ENCODE measurements around the gene ECD.
A peak's percentile ranks its signal among the peaks of the same experiment; 100 is the strongest.

ECD gene

GRCh38 chr10:73099141-73099540, 68.7 kb downstream of the ECD start:
- no peak overlapping the region for H3K4me3 ChIP-seq (ENCODE audit: low read depth, low read length)
- DNase-seq (ENCODE audit: low read depth): no peak
- TF ChIP-seq, protein P1, sequence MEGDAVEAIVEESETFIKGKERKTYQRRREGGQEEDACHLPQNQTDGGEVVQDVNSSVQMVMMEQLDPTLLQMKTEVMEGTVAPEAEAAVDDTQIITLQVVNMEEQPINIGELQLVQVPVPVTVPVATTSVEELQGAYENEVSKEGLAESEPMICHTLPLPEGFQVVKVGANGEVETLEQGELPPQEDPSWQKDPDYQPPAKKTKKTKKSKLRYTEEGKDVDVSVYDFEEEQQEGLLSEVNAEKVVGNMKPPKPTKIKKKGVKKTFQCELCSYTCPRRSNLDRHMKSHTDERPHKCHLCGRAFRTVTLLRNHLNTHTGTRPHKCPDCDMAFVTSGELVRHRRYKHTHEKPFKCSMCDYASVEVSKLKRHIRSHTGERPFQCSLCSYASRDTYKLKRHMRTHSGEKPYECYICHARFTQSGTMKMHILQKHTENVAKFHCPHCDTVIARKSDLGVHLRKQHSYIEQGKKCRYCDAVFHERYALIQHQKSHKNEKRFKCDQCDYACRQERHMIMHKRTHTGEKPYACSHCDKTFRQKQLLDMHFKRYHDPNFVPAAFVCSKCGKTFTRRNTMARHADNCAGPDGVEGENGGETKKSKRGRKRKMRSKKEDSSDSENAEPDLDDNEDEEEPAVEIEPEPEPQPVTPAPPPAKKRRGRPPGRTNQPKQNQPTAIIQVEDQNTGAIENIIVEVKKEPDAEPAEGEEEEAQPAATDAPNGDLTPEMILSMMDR (conservative IDR thresholded peaks at IDR 0.05; ENCODE audit: low read depth, low read length): no peak

GRCh38 chr10:73097305-73097670, 70.5 kb downstream of the ECD start:
- H3K4me3 ChIP-seq (ENCODE audit: low read depth, low read length): peak overlapping the region; percentile 69
- DNase-seq (ENCODE audit: low read depth): no peak
- TF ChIP-seq, protein P1 (conservative IDR thresholded peaks at IDR 0.05; ENCODE audit: low read depth, low read length): no peak

- peak within 1 kb of the TSS; percentile 69 for H3K4me3 ChIP-seq (ENCODE audit: low read depth, low read length)
- peak; percentile 99 for DNase-seq (ENCODE audit: low read depth)
- TF ChIP-seq, protein P1 (conservative IDR thresholded peaks at IDR 0.05; ENCODE audit: low read depth, low read length): peak; percentile 67
Observed at GRCh38 chr10:73096449-73097304, 71.1 kb downstream of the ECD start, which contains the start of gene P4HA1. TSS of gene P4HA1 (minus strand) at chr10:73096866. CDS start at chr10:73074883, 21,983 bp downstream.

DNA sequence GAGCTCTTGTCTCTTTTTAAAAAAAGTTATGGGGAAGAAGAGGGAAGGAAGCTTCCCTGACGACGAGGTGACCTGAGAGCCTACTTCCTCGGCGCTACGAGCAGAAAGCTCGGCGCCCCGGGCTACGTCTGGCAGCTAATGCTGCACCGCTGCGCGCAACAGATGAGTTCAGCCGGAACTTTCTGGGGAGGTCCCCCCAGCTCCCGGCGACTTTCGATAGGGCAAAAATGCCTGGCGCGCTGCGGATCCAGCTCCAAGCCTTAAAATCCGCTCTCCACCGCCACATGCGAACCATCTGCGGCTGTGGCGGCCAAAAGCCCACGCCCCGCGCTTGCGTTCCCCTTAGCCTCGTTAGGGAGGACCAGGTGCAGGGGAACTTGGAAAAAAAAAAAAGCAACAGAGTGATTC, 71.8 kb downstream of the ECD start:
- peak overlapping the region; percentile 69 for H3K4me3 ChIP-seq (ENCODE audit: low read depth, low read length)
- TF ChIP-seq, protein P1 (conservative IDR thresholded peaks at IDR 0.05; ENCODE audit: low read depth, low read length): no peak
- peak; percentile 81 for DNase-seq (ENCODE audit: low read depth)

GRCh38 chr10:73095481-73096021, 72.3 kb downstream of the ECD start:
- peak overlapping the region; percentile 69 for H3K4me3 ChIP-seq (ENCODE audit: low read depth, low read length)
- TF ChIP-seq, protein P1 (conservative IDR thresholded peaks at IDR 0.05; ENCODE audit: low read depth, low read length): no peak
- peak; percentile 91 for DNase-seq (ENCODE audit: low read depth)

DNA sequence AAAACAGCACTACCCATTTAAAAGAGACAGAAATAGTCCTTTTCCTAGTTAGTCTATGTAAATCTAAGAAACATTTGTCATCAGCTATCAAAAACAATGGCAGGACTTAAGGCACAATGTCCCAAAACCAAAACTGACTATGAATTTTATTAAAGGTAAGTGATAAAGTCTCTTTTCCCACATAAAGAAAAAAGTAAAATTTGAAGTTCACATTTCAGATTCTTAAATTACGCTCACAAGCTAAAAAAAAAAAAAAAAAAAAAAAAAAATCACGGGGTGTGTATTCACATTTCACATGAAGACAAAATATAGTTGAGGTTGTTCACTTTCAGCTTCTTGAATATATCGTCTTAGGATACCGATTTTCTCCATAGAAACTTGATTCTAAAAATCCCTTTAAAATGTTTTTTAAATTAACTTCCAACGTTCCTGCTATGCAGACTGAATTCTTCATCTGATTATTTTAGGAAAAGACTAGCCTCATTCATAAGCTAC, 72.8 kb downstream of the ECD start:
- peak; percentile 13 for DNase-seq (ENCODE audit: low read depth)
- peak overlapping the region; percentile 69 for H3K4me3 ChIP-seq (ENCODE audit: low read depth, low read length)
- TF ChIP-seq, protein P1 (conservative IDR thresholded peaks at IDR 0.05; ENCODE audit: low read depth, low read length): no peak

All from choroid plexus epithelial cell (primary cell).